ENCODE measurements around the gene KPNA5. TPM values are rescaled to one million over a fixed set of nuclear protein-coding genes. Genes with fewer than 3 reads are reported as not detected.

KPNA5 gene
- total RNA-seq, 1 experiment from 2014 or later = 12.2 TPM

- Mint-ChIP-seq H3K4me3 (no peak overlapping the region), H3K9me3 (peaks cover 23% of the 10 kb centered on the region), H3K36me3 (no peaks in the 10 kb centered on the region; the same call in 1 of the 2 replicates), H3K27me3 (ENCODE audit: low read depth) (no peaks in the 10 kb centered on the region; the same call in 1 of the 2 replicates), H3K27ac (no peak overlapping the region), H3K4me1 (0 out of 2 replicates have a peak, but pooled peaks cover 2% of the 10 kb centered on the region)
- ChIA-PET POLR2A (no interaction called here), CTCF (no interaction called here)
- DNase-seq (ENCODE audit: low spot score) (no peak), ATAC-seq (no peak)
- TF ChIP-seq RORB (CRISPR knock-in tag; IDR thresholded peaks at IDR 0.05) = no peak
- TF ChIP-seq ARID4B (CRISPR knock-in tag; IDR thresholded peaks at IDR 0.05; ENCODE audit: borderline replicate concordance) = no peak
- no peak for TF ChIP-seq PREB (CRISPR knock-in tag; IDR thresholded peaks at IDR 0.05; ENCODE audit: borderline replicate concordance)
Observed at GRCh38 chr6:116745176-116745575, 64.2 kb downstream of the KPNA5 start.

- Mint-ChIP-seq H3K9me3 (peaks cover 3% of the 10 kb centered on the region; the same call in 1 of the 2 replicates), H3K27me3 (ENCODE audit: low read depth) (peaks cover 38% of the 10 kb centered on the region), H3K4me1 (peaks cover 14% of the 10 kb centered on the region), H3K36me3 (no peaks in the 10 kb centered on the region), H3K4me3 (no peak overlapping the region), H3K27ac (no peak overlapping the region)
- TF ChIP-seq ZNF512 (CRISPR knock-in tag; IDR thresholded peaks at IDR 0.05; ENCODE audit: borderline replicate concordance) = no peak
- TF ChIP-seq ZNF671 (CRISPR knock-in tag; IDR thresholded peaks at IDR 0.05) = no peak
- TF ChIP-seq ZNF232 (CRISPR knock-in tag; IDR thresholded peaks at IDR 0.05) = no peak
- TF ChIP-seq FOXP1 (CRISPR knock-in tag; IDR thresholded peaks at IDR 0.05; ENCODE audit: borderline replicate concordance) = no peak
- TF ChIP-seq ZBTB43 (CRISPR knock-in tag; IDR thresholded peaks at IDR 0.05) = no peak
- no peak for TF ChIP-seq ATF2 (CRISPR knock-in tag; IDR thresholded peaks at IDR 0.05; ENCODE audit: borderline replicate concordance, low read depth)
- no peak for TF ChIP-seq GABPB1 (CRISPR knock-in tag; IDR thresholded peaks at IDR 0.05)
- TF ChIP-seq SMAD4 (CRISPR knock-in tag; IDR thresholded peaks at IDR 0.05) = no peak
- TF ChIP-seq FOXJ3 (CRISPR knock-in tag; IDR thresholded peaks at IDR 0.05; ENCODE audit: borderline replicate concordance) = no peak
- TF ChIP-seq NFATC4 (CRISPR knock-in tag; IDR thresholded peaks at IDR 0.05) = no peak
- TF ChIP-seq ZNF425 (CRISPR knock-in tag; conservative IDR thresholded peaks at IDR 0.05) = no peak
- no peak for TF ChIP-seq ATF6 (CRISPR knock-in tag; IDR thresholded peaks at IDR 0.05)
- CTCF ChIA-PET = interaction anchor here (1.3 kb wide), 1 partner anchor 17 kb away, joined by 4 read pairs; no protein-coding TSS in a partner anchor
- no peak for ATAC-seq
- POLR2A ChIA-PET = no interaction called here
- DNase-seq (ENCODE audit: low spot score) = no peak
Observed at GRCh38 chr6:116761779-116762178, 80.8 kb downstream of the KPNA5 start.
